OCI-LY3 (cell line): Measurements from ENCODE around the gene CDH18.

Experiments used
- CTCF ChIP-seq: fragments of 200-600, 300-600 bp; sonication (generic); IDR thresholded peaks from 2 replicates; pipeline ENCODE4 v1.5.1; 2014; ENCODE audit warnings: antibody characterized with exemption, low read length, low read depth
- EZH2phosphoT487 ChIP-seq: fragments of 200-600 bp; shearing (Covaris generic); IDR thresholded peaks from 2 replicates; pipeline ENCODE4 v1.6.1; 2018; ENCODE audit warnings: antibody characterized with exemption, mixed run types, low read depth

DNA sequence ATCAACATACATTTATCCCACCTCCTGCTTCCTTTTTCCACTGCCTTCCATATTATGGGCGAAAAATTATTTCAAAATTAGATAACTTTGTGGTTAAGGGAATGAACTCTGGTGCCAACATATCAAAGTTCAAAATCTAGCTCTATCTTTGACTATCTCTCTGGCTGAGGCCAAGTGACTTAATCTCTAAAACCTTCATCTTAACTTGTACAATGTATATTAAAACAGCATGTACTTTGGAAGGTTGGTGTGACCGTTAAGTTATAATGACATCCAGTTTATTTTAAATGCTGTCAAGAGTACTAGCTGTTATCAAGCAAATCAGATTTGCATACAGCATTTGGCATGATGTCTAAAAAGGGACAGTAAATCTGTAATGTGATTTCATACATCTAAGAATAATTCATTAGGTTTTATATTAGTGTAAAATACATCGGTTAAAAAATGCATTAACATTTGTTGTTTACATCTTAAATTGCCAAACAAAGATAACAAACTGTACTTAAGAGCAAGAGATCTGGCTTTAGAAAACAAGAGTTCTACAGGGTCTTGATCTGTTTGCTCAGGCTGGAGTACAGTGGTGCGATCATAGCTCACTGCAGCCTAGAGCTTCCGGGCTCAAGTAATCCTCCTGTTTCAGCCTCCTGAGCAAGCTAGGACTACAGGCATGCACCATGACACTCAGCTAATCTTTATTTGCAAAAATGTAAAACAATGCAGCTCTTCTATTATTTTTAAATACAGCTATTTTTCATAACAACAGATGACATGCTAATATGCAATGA lies 102.8 kb downstream of the CDH18 start:
- TF ChIP-seq CTCF (no peak), EZH2phosphoT487 (no peak)
